Measurements from ENCODE around the gene MOV10L1. TPM values are rescaled to one million over a fixed set of nuclear protein-coding genes. Genes with fewer than 3 reads are reported as not detected.

MOV10L1 gene
- total and polyA plus RNA-seq, 9 of the 15 experiments (the other 6 are each of a cell fraction or from before 2014, with no cell fraction given) = 0.06 to 0.43 (median 0.15) TPM

DNA sequence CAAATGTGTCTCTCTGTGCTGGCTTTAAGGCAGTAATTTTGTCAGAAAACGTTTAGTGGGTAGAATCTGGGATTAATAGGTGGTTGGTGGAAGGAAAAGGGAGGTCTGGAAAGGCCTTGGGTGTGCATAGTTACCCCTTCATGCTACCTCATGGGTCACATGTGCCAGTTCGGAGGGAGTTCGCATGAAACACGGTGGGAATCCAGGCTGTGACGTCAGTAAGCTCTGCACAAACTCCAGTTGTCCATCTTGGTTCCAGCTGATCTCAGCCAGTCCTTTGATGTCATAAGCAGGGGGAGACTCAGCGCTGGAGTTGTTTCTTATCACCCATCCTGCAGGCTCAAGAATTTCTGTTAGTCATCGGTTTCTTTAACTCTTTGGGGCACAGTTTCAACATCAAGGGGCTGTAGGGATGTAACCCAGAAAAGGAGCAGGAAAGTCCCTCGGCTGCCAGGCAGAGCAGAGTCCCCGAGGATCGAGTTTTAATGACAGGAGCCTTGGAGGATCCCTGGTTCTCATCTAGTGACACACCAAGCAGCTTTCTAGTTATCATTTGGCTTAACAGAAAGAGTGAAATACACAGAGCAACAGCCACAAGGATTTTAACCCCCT, 28.9 kb downstream of the MOV10L1 start (continued):
- TF ChIP-seq USF1 (CRISPR knock-in tag; IDR thresholded peaks at IDR 0.05) (peak; percentile 81), OTX1 (CRISPR knock-in tag; IDR thresholded peaks at IDR 0.05) (0 out of 2 replicates have a peak, but pooled peaks have one; percentile 7), HDAC2 (IDR thresholded peaks at IDR 0.05) (no peak; the same call in 1 of the 2 replicates), ARID3A (IDR thresholded peaks at IDR 0.05; ENCODE audit: borderline replicate concordance, low read depth, low read length) (no peak), ATF1 (CRISPR knock-in tag; IDR thresholded peaks at IDR 0.05) (peak; percentile 63; the same call in 1 of the 2 replicates), ATF1 (tag; IDR thresholded peaks at IDR 0.05) (peak; percentile 98), HMG20A (CRISPR knock-in tag; conservative IDR thresholded peaks at IDR 0.05) (no peak), CEBPB (tag; IDR thresholded peaks at IDR 0.05) (peak; percentile 88), TEAD4 (IDR thresholded peaks at IDR 0.05; ENCODE audit: low read length) (peak; percentile 96), TEAD4 (CRISPR knock-in tag; IDR thresholded peaks at IDR 0.05; ENCODE audit: borderline replicate concordance) (no peak), TFAP4 (CRISPR knock-in tag; IDR thresholded peaks at IDR 0.05; ENCODE audit: borderline replicate concordance) (peak; percentile 99), NFRKB (IDR thresholded peaks at IDR 0.05; ENCODE audit: low read depth) (peak; percentile 36), ZNF75A (CRISPR knock-in tag; IDR thresholded peaks at IDR 0.05) (no peak), KLF6 (CRISPR knock-in tag; IDR thresholded peaks at IDR 0.05; ENCODE audit: borderline replicate concordance) (0 out of 2 replicates have a peak, but pooled peaks have one; percentile 26), ZBTB12 (CRISPR knock-in tag; IDR thresholded peaks at IDR 0.05) (peak; percentile 79), USF2 (CRISPR knock-in tag; IDR thresholded peaks at IDR 0.05) (peak; percentile 57), E2F6 (IDR thresholded peaks at IDR 0.05; ENCODE audit: borderline replicate concordance in 1 of 2, extremely low read depth in 1 of 2, insufficient read depth in 1 of 2, insufficient read length in 1 of 2, low read depth in 1 of 2, low read length in 1 of 2, poor library complexity in 1 of 2, severe bottlenecking in 1 of 2) (peak; percentile 91 to 99)
- TF ChIP-seq, protein P1, sequence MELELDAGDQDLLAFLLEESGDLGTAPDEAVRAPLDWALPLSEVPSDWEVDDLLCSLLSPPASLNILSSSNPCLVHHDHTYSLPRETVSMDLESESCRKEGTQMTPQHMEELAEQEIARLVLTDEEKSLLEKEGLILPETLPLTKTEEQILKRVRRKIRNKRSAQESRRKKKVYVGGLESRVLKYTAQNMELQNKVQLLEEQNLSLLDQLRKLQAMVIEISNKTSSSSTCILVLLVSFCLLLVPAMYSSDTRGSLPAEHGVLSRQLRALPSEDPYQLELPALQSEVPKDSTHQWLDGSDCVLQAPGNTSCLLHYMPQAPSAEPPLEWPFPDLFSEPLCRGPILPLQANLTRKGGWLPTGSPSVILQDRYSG (tag; conservative IDR thresholded peaks at IDR 0.05; ENCODE audit: low read depth) = 0 out of 2 replicates have a peak, but pooled peaks have one; percentile 18

Data from K562 (cell line).